Body of pancreas (tissue), 4 donors: ENCODE measurements around the gene TFF2.

ENCODE experiments used
- CTCF ChIP-seq, 7 experiments: fragments of 450-650 bp in 4 of 7; fragments of 200-600 bp in 3 of 7; sonication (generic) in 3 of 7; IDR thresholded peaks; one replicate each; pipeline ENCODE4 v1.5.1; 2016 to 2019; ENCODE audit warnings: antibody characterized with exemption in 7 of 7
- POLR2A ChIP-seq, 3 donors: fragments of 450-650 bp; IDR thresholded peaks; one replicate each; pipeline ENCODE4 v1.6.1; 2016; ENCODE audit warnings: antibody characterized with exemption in 3 of 3, mild to moderate bottlenecking in 2 of 3

- no peak for TF ChIP-seq POLR2A (IDR thresholded peaks at IDR 0.05)
- TF ChIP-seq CTCF (IDR thresholded peaks at IDR 0.05), result no peak
Measured at GRCh38 chr21:42392731-42393442, 42.1 kb upstream of the TFF2 start.
